B cell (primary cell): ENCODE measurements around the gene DCUN1D2. TPM values are rescaled to one million over a fixed set of nuclear protein-coding genes. Genes with fewer than 3 reads are reported as not detected.

ENCODE experiments used
- ATAC-seq: fragments of 200-7000 bp; cut with Tn5 transposase; one replicate; pipeline ENCODE4 v1.10.0; 2021; ENCODE audit warnings: low read depth, mild to moderate bottlenecking, moderate number of reproducible peaks, moderate library complexity
- CTCF ChIA-PET: fragments of 350-600 bp; sonication (Branson Sonifier 250); formaldehyde crosslinking; loops from one replicate; lab custom pipeline; 2021; ENCODE audit warnings: antibody characterized with exemption, inconsistent platforms; lab: Charles Lee
- POLR2A ChIA-PET: fragments of 350-600 bp; sonication (Branson Sonifier 250); formaldehyde crosslinking; loops from one replicate; lab custom pipeline; 2021; ENCODE audit warnings: antibody characterized with exemption; lab: Charles Lee
- DNase-seq: peaks from one replicate; pipeline ENCODE4 v3.0.0; 2013
- H2AFZ ChIP-seq: 2 replicates; pipeline ENCODE4 v1.6.1; 2012; ENCODE audit warnings: mild to moderate bottlenecking, low read depth, low read length; ENCODE audit not compliant: insufficient read depth, poor library complexity, severe bottlenecking
- H3K27ac ChIP-seq, 2 donors: 1 replicate in 1 of 2; 2 replicates in 1 of 2; pipeline ENCODE4 v1.5.1; 2012 to 2013; ENCODE audit warnings: low read length in 2 of 2, mild to moderate bottlenecking in 2 of 2, moderate library complexity in 1 of 2
- H3K27me3 ChIP-seq, 4 experiments: fragments of 200-600 bp in 1 of 4; sonication (generic) in 1 of 4; replicated peaks in 1 of 4; 1 replicate in 2 of 4; 2 replicates in 2 of 4; pipeline versions ENCODE4 v1.6.1 to v1.7.0; 2013 to 2016; ENCODE audit warnings: low read length in 3 of 4, mild to moderate bottlenecking in 2 of 4, mixed read lengths in 1 of 4, moderate library complexity in 1 of 4; ENCODE audit not compliant: insufficient read depth in 4 of 4, control insufficient read depth in 3 of 4; ENCODE audit errors: control extremely low read depth in 1 of 4
- H3K36me3 ChIP-seq, 2 experiments: replicated peaks in 1 of 2; 1 replicate in 1 of 2; 2 replicates in 1 of 2; pipeline versions ENCODE4 v1.6.1 to v1.7.1; 2013; ENCODE audit warnings: low read length in 1 of 2; ENCODE audit not compliant: insufficient read depth in 2 of 2, control insufficient read depth in 1 of 2; ENCODE audit errors: control extremely low read depth in 1 of 2, extremely low read depth in 1 of 2
- H3K4me1 ChIP-seq, 2 donors: fragments of 200-600 bp in 1 of 2; sonication (generic) in 1 of 2; 1 replicate in 1 of 2; 2 replicates in 1 of 2; pipeline versions ENCODE4 v1.5.1 to v1.6.1; 2013 to 2017; ENCODE audit warnings: low read length in 2 of 2; ENCODE audit not compliant: control insufficient read depth in 2 of 2, insufficient read depth in 2 of 2
- H3K4me2 ChIP-seq: replicated peaks from 2 replicates; pipeline ENCODE3; 2012; ENCODE audit warnings: mild to moderate bottlenecking, low read depth, low read length; ENCODE audit not compliant: poor library complexity, severe bottlenecking
- H3K4me3 ChIP-seq, 5 experiments: fragments of 200-600 bp in 1 of 5; sonication (generic) in 1 of 5; 1 replicate in 3 of 5; 2 replicates in 2 of 5; pipeline versions ENCODE4 v1.5.1 to v1.7.0; 2011 to 2016; ENCODE audit warnings: low read length in 4 of 5, mild to moderate bottlenecking in 4 of 5, low read depth in 2 of 5, control low read depth in 1 of 5, moderate library complexity in 1 of 5; ENCODE audit not compliant: insufficient read depth in 1 of 5; ENCODE audit errors: control extremely low read depth in 1 of 5, extremely low read depth in 1 of 5
- H3K79me2 ChIP-seq: fragments of 200-600 bp; sonication (generic); one replicate; pipeline ENCODE4 v1.6.0; 2016; ENCODE audit warnings: low read length; ENCODE audit not compliant: control insufficient read depth, insufficient read depth
- H3K9ac ChIP-seq: fragments of 200-600 bp; sonication (generic); 2 replicates; pipeline ENCODE4 v1.6.1; 2017; ENCODE audit warnings: mild to moderate bottlenecking, low read length, moderate library complexity
- H3K9me3 ChIP-seq, 3 donors: one replicate each; pipeline versions ENCODE4 v1.6.1 to v1.7.1; 2013; ENCODE audit warnings: low read length in 2 of 3; ENCODE audit not compliant: control insufficient read depth in 2 of 3, insufficient read depth in 1 of 3; ENCODE audit errors: control extremely low read depth in 1 of 3
- H4K20me1 ChIP-seq: 2 replicates; pipeline ENCODE4 v1.6.0; 2012; ENCODE audit warnings: mild to moderate bottlenecking, low read length; ENCODE audit not compliant: insufficient read depth, control insufficient read depth, poor library complexity, severe bottlenecking
- H3K27ac Mint-ChIP-seq: one replicate; pipeline ENCODE4 v1.8.0; 2021; ENCODE audit warnings: mixed read lengths
- H3K27me3 Mint-ChIP-seq: one replicate; pipeline ENCODE4 v1.8.0; 2021; ENCODE audit warnings: mixed read lengths
- H3K4me1 Mint-ChIP-seq: one replicate; pipeline ENCODE4 v1.8.0; 2021; ENCODE audit warnings: mixed read lengths
- H3K4me3 Mint-ChIP-seq: one replicate; pipeline ENCODE4 v1.8.0; 2021; ENCODE audit warnings: mixed read lengths
- H3K9me3 Mint-ChIP-seq: one replicate; pipeline ENCODE4 v1.8.0; 2022; ENCODE audit warnings: mixed read lengths; ENCODE audit not compliant: insufficient read depth
- CTCF ChIP-seq: fragments of 200-600 bp; IDR thresholded peaks from one replicate; pipeline ENCODE4 v1.8.0; 2022; ENCODE audit warnings: antibody characterized with exemption, mild to moderate bottlenecking
- EZH2 ChIP-seq: IDR thresholded peaks from 2 replicates; pipeline ENCODE4 v1.6.1; 2012; ENCODE audit warnings: borderline replicate concordance, low read depth, mild to moderate bottlenecking, moderate library complexity, low read length; ENCODE audit not compliant: insufficient read depth, poor library complexity, severe bottlenecking
- WGBS: methylation state at CpG from one replicate; pipeline ENCODE4 v1.1.5; 2013; ENCODE audit warnings: missing lambda C conversion rate; ENCODE audit not compliant: insufficient coverage; 5-methylcytosine and 5-hydroxymethylcytosine counted together
- intact Hi-C: fragments of 100-400 bp; cut with micrococcal nuclease; formaldehyde crosslinking; loops from one replicate; pipeline ENCODE4 v1.10.0; 2022
- polyA plus RNA-seq: library from polyadenylated mRNA; depleted of rRNA; stranded (reverse); fragments of >200 nt; gene quantifications from 2 replicates; pipeline ENCODE4 v1.2.3, GENCODE V29; 2012
- total RNA-seq, 2 donors: library from RNA; stranded (reverse); fragments of 120-200 nt in 1 of 2; gene quantifications; 1 replicate in 1 of 2; 2 replicates in 1 of 2; pipeline versions ENCODE4 v1.2.3 to v1.2.4, GENCODE V29; 2013 to 2022

The DCUN1D2 gene
- total and polyA plus RNA-seq, 2 donors (not counting 1 experiment from before 2014, with no cell fraction given) = 15.3 to 41.3 TPM

- H3K27me3 ChIP-seq = peaks cover 0 to 3% (median 0%) of the 10 kb centered on the region in 4 experiments
- ChIA-PET POLR2A (no interaction called here), CTCF (no interaction called here)
- H4K20me1 ChIP-seq = no peaks in the 10 kb centered on the region
- ATAC-seq (no peak), DNase-seq (no peak)
- no peak overlapping the region for H3K27ac ChIP-seq
- 100% methylated on average over 1 of the region's 1 CpG for WGBS
- H3K9ac ChIP-seq = no peak overlapping the region
- H3K4me1 ChIP-seq = peaks cover 11 to 27% of the 10 kb centered on the region in 2 donors
- intact Hi-C loops = no loop called here
- H3K4me3 Mint-ChIP-seq = no peak overlapping the region
- TF ChIP-seq EZH2 (no peak), CTCF (no peak)
- H3K9me3 Mint-ChIP-seq = no peaks in the 10 kb centered on the region
- H2AFZ ChIP-seq = no peak overlapping the region
- no peak overlapping the region for H3K4me2 ChIP-seq
- H3K27me3 Mint-ChIP-seq = no peaks in the 10 kb centered on the region
- peaks cover 0 to 3% (median 0%) of the 10 kb centered on the region in 3 donors for H3K9me3 ChIP-seq
- H3K79me2 ChIP-seq = no peaks in the 10 kb centered on the region
- no peaks in the 10 kb centered on the region for H3K36me3 ChIP-seq
- H3K4me1 Mint-ChIP-seq = peaks cover 23% of the 10 kb centered on the region
- H3K4me3 ChIP-seq = no peak overlapping the region
- H3K27ac Mint-ChIP-seq = no peak overlapping the region
These were observed 47.5 kb downstream of the DCUN1D2 start for GRCh38 chr13:113442985-113443362.

GRCh38 chr13:113442354-113442984 is 48.0 kb downstream of the DCUN1D2 start:
- Mint-ChIP-seq H3K27me3 (no peaks in the 10 kb centered on the region), H3K4me3 (no peak overlapping the region), H3K9me3 (no peaks in the 10 kb centered on the region), H3K27ac (no peak overlapping the region), H3K4me1 (peaks cover 23% of the 10 kb centered on the region)
- no peak for DNase-seq
- Histone ChIP-seq H3K27ac (no peak overlapping the region), H3K4me2 (no peak overlapping the region), H3K27me3 (peaks cover 0 to 3% (median 0%) of the 10 kb centered on the region in 4 experiments), H3K9ac (no peak overlapping the region), H2AFZ (no peak overlapping the region), H3K9me3 (peaks cover 0 to 3% (median 0%) of the 10 kb centered on the region in 3 donors), H3K36me3 (no peaks in the 10 kb centered on the region), H3K4me1 (peaks cover 11 to 27% of the 10 kb centered on the region in 2 donors), H4K20me1 (no peaks in the 10 kb centered on the region), H3K4me3 (no peak overlapping the region), H3K79me2 (no peaks in the 10 kb centered on the region)
- ChIA-PET CTCF (no interaction called here), POLR2A (no interaction called here)
- WGBS = over 99% methylated on average over 9 of the region's 10 CpGs
- ATAC-seq = no peak
- intact Hi-C loops = no loop called here
- TF ChIP-seq EZH2 (no peak), CTCF (no peak)
